Metanephros (tissue), 2 donors: ENCODE data around the gene BAZ1A. TPM values are rescaled to one million over a fixed set of nuclear protein-coding genes. Genes with fewer than 3 reads are reported as not detected.

Source experiments
- small RNA-seq: library from RNA; depleted of rRNA; stranded (forward); fragments of <200 nt; gene quantifications from one replicate; pipeline ENCODE3, GENCODE V24; 2014; ENCODE audit warnings: low replicate concordance
- total RNA-seq: library from RNA; depleted of rRNA; stranded (reverse); fragments of >200 nt; gene quantifications from one replicate; pipeline ENCODE4 v1.2.3, GENCODE V29; 2014

Gene BAZ1A, protein sequence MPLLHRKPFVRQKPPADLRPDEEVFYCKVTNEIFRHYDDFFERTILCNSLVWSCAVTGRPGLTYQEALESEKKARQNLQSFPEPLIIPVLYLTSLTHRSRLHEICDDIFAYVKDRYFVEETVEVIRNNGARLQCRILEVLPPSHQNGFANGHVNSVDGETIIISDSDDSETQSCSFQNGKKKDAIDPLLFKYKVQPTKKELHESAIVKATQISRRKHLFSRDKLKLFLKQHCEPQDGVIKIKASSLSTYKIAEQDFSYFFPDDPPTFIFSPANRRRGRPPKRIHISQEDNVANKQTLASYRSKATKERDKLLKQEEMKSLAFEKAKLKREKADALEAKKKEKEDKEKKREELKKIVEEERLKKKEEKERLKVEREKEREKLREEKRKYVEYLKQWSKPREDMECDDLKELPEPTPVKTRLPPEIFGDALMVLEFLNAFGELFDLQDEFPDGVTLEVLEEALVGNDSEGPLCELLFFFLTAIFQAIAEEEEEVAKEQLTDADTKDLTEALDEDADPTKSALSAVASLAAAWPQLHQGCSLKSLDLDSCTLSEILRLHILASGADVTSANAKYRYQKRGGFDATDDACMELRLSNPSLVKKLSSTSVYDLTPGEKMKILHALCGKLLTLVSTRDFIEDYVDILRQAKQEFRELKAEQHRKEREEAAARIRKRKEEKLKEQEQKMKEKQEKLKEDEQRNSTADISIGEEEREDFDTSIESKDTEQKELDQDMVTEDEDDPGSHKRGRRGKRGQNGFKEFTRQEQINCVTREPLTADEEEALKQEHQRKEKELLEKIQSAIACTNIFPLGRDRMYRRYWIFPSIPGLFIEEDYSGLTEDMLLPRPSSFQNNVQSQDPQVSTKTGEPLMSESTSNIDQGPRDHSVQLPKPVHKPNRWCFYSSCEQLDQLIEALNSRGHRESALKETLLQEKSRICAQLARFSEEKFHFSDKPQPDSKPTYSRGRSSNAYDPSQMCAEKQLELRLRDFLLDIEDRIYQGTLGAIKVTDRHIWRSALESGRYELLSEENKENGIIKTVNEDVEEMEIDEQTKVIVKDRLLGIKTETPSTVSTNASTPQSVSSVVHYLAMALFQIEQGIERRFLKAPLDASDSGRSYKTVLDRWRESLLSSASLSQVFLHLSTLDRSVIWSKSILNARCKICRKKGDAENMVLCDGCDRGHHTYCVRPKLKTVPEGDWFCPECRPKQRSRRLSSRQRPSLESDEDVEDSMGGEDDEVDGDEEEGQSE (N-terminal part only)
- total RNA-seq = 17.2 TPM

DNA sequence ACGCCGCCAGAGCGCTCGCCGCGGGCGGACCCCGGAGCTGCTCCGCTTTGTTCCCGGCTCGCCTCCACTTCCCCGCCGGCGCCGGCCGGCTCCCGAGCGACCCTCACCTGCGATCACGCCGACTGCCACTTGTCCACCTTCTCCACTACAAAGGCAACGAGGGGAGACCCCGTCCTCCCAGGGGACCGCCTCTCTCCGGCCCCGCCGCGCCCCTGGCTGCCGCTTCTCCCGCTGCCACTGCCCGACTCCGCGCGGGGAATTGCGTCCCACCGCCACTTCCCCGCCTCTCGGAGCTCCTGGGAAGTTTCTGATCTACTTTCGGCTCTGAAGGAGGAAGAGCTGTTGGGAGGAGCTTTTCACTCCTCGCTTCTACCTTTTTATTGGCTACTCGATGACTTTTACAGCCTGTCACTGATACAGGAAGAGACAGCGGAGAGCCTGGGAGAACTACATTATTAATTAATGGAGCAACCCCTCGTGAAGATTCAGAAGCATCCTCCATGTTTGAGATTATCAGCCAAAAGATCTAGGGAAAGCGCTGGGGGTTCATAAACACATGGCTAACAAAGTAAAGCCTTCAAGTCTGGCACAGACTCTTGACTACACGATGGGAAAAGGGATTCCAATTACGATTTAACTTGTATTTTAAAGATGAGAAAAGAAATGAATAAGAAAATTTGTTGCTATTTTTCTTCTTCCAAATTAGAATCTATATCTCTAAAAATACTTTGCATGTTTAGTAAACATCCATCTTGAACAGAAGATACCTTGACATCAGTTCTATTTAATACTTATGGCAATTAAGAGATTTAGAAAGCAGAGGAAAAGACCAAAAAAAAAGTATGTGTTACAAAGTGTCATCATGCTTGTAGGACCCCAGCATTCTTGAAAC is at the start of gene BAZ1A:
Gene BAZ1A, minus strand, starts transcription at position 330 of the 892 bp plus-strand sequence. CDS start 756 bp downstream, outside the sequence.

DNA sequence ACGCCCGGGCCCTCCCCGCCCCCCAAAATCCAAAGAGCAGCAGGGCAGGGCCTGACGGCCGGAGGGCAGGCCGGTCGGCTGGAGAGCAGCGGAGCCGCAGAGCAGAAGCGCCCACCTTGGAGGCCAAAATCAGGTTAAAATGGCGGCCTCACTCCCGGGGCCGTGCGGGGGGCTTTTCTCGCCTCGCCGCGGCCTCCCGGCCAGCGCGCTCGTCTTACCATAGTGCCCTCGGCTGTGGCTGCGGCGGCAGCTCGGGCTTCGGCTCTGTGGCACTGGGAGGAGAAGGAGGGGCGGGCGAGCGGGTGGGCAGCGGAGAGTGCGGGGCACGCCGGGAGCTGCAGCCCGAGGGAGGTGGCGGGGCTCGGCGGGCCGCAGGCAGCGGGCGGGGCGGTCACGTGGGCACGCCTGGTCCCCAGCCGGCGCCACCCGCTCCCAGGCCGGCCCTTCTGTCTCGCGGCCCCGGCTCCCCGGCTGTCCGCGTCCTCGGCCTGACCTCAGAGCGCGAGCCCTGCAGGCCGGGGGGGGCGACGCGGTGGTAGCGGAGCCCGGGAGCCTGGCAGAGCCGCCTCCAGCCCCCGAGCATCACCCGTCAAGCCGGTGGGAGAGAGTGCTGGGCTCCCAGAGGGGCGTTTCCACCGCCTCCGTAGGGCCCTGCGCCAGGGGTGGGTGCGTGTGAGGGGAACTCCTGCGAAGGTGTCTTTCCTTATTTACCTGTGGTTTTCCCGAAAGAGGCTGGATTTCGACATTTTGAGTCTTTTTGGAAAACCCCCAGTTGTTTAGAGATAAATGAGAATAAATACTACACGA is 160.6 kb downstream of the BAZ1A start, which contains the start of gene CFL2:
Gene CFL2, minus strand, starts transcription at position 274 of the 807 bp plus-strand sequence. Its CDS starts 53 bp downstream, at position 221.

Small RNA genes within 50 kb of the gene (small RNA-seq; reads per million reads assigned to genes)
- gene AL121603.1 (not detected), gene RNU7-41P (not detected)

Other genes starting within 250 kb of the BAZ1A start
- gene SNX6, start 245.2 kb downstream of the BAZ1A start, total RNA-seq = 77.0 TPM
- 72.3 TPM for gene CFL2, start 160.8 kb downstream of the BAZ1A start, total RNA-seq
- gene SRP54, start 107.6 kb upstream of the BAZ1A start, total RNA-seq = 46.4 TPM
- 25.8 TPM for gene FAM177A1, start 170.9 kb upstream of the BAZ1A start, total RNA-seq
- gene PPP2R3C, start 246.6 kb upstream of the BAZ1A start, total RNA-seq = 26.6 TPM
- 18.4 TPM for gene PRORP, start 247.2 kb upstream of the BAZ1A start, total RNA-seq